Sciatic nerve (tissue), 2 donors: Measurements from ENCODE around the gene PRKAG1. TPM values are rescaled to one million over a fixed set of nuclear protein-coding genes. Genes with fewer than 3 reads are reported as not detected.

Source experiments
- ATAC-seq: fragments of 200-7000 bp; cut with Tn5 transposase; one replicate; pipeline ENCODE4 v1.9.1; 2020; ENCODE audit warnings: mild to moderate bottlenecking, moderate library complexity
- DNase-seq: peaks from one replicate; pipeline ENCODE4 v3.0.0-alpha.2; 2020; ENCODE audit warnings: low spot score
- intact Hi-C: fragments of 100-400 bp; cut with DNase I; formaldehyde crosslinking; loops from one replicate; pipeline ENCODE4 v1.14.2; 2022
- total RNA-seq: library from RNA; stranded (reverse); fragmentation: NEBNext Ultra II Directional; extraction: Animal tissue kit (Norgen Biotek cat#: 25700); gene quantifications from one replicate; pipeline ENCODE4 v1.2.1, GENCODE V29; 2021
- donor health status: DM: no; HTN: no; CAD: no.
- donor health status: DM: no; HTN: no; CAD: no.

The PRKAG1 gene
- total RNA-seq, 1 donor from 2014 or later, result 46.4 TPM

- intact Hi-C loops, result no loop called here
- ATAC-seq (no peak), DNase-seq (peak; percentile 84)
Observed at GRCh38 chr12:48977290-48978281, 41.0 kb downstream of the PRKAG1 start.

GRCh38 chr12:48973941-48974673, 44.5 kb downstream of the PRKAG1 start:
- ATAC-seq (peak; percentile 80), DNase-seq (peak; percentile 82)
- intact Hi-C loops, result no loop called here

GRCh38 chr12:48973531-48973930, 45.0 kb downstream of the PRKAG1 start:
- ATAC-seq (peak; percentile 88), DNase-seq (peak; percentile 78)

GRCh38 chr12:48972952-48973483, 45.6 kb downstream of the PRKAG1 start:
- intact Hi-C loops, result no loop called here
- no peak for DNase-seq
- ATAC-seq, result peak; percentile 21

More at GRCh38 chr12:48973531-48973930, 45.0 kb downstream of the PRKAG1 start:
- intact Hi-C loops, result no loop called here

GRCh38 chr12:48972213-48972951, 46.2 kb downstream of the PRKAG1 start:
- no peak for DNase-seq
- ATAC-seq, result no peak
- intact Hi-C loops, result no loop called here

- ATAC-seq (no peak), DNase-seq (no peak)
- intact Hi-C loops, result no loop called here
Observed at GRCh38 chr12:48970702-48971334, 47.8 kb downstream of the PRKAG1 start.

GRCh38 chr12:48969833-48970701, 48.5 kb downstream of the PRKAG1 start:
- ATAC-seq, result no peak
- intact Hi-C loops, result no loop called here
- peak; percentile 60 for DNase-seq

- no peak for ATAC-seq
- intact Hi-C loops, result no loop called here
- DNase-seq, result no peak
Observed at GRCh38 chr12:48969160-48969771, 49.3 kb downstream of the PRKAG1 start.

- no peak for DNase-seq
- intact Hi-C loops, result no loop called here
- no peak for ATAC-seq
Observed at GRCh38 chr12:48968467-48968866, 50.1 kb downstream of the PRKAG1 start.

GRCh38 chr12:48967991-48968390, 50.6 kb downstream of the PRKAG1 start:
- intact Hi-C loops, result no loop called here
- no peak for ATAC-seq
- DNase-seq, result no peak

- no peak for ATAC-seq
Observed at GRCh38 chr12:48966177-48966895, 52.2 kb downstream of the PRKAG1 start.

GRCh38 chr12:48965298-48965838, 53.2 kb downstream of the PRKAG1 start:
- peak; percentile 27 for ATAC-seq

More at GRCh38 chr12:48966177-48966895, 52.2 kb downstream of the PRKAG1 start:
- no peak for DNase-seq
- intact Hi-C loops, result no loop called here

GRCh38 chr12:48961801-48962200, 56.8 kb downstream of the PRKAG1 start:
- no peak for DNase-seq
- no peak for ATAC-seq
- intact Hi-C loops, result no loop called here

More at GRCh38 chr12:48965298-48965838, 53.2 kb downstream of the PRKAG1 start:
- intact Hi-C loops, result no loop called here
- no peak for DNase-seq

- no peak for DNase-seq
- ATAC-seq, result no peak
- intact Hi-C loops, result no loop called here
Observed at GRCh38 chr12:48961331-48961730, 57.2 kb downstream of the PRKAG1 start.

GRCh38 chr12:48960834-48961233, 57.7 kb downstream of the PRKAG1 start:
- no peak for ATAC-seq
- intact Hi-C loops, result no loop called here
- DNase-seq, result no peak

- ATAC-seq (no peak), DNase-seq (no peak)
- intact Hi-C loops, result no loop called here
Observed at GRCh38 chr12:48958049-48958388, 60.6 kb downstream of the PRKAG1 start.
